NCI-H187 treated with DMSO at 0.1 percent for 48 hours (cell line): Measurements from ENCODE around the gene CD101.

Experiments
- DNase-seq: peaks from one replicate; lab custom pipeline; 2025; lab: John Stamatoyannopoulos, UW

Gene CD101

GRCh38 chr1:116986421-116987255, 14.9 kb upstream of the CD101 start:
- no peak for DNase-seq

GRCh38 chr1:116987256-116987555, 14.4 kb upstream of the CD101 start:
- DNase-seq, result no peak

- DNase-seq, result no peak
These were observed 13.3 kb upstream of the CD101 start for GRCh38 chr1:116988248-116988647.

GRCh38 chr1:116988908-116989307, 12.7 kb upstream of the CD101 start:
- no peak for DNase-seq

- no peak for DNase-seq
These were observed 11.7 kb upstream of the CD101 start for GRCh38 chr1:116989835-116990234.

GRCh38 chr1:116990612-116991151, 10.9 kb upstream of the CD101 start:
- no peak for DNase-seq

GRCh38 chr1:116991171-116991845, 10.3 kb upstream of the CD101 start:
- DNase-seq, result no peak

GRCh38 chr1:116991918-116992317, 9.6 kb upstream of the CD101 start:
- no peak for DNase-seq

GRCh38 chr1:116993286-116993685, 8.3 kb upstream of the CD101 start:
- no peak for DNase-seq

GRCh38 chr1:116994411-116994810, 7.1 kb upstream of the CD101 start:
- no peak for DNase-seq

- DNase-seq, result no peak
These were observed 4.5 kb upstream of the CD101 start for GRCh38 chr1:116997066-116997465.

- no peak for DNase-seq
These were observed 3.9 kb upstream of the CD101 start for GRCh38 chr1:116997636-116998035.

- no peak for DNase-seq
These were observed 2.0 kb upstream of the CD101 start for GRCh38 chr1:116999596-116999995.

GRCh38 chr1:117000142-117000541, 1.4 kb upstream of the CD101 start:
- no peak for DNase-seq

GRCh38 chr1:117003223-117003875, 1.8 kb downstream of the CD101 start:
- no peak for DNase-seq

- DNase-seq, result no peak
These were observed 6.1 kb downstream of the CD101 start for GRCh38 chr1:117007719-117008013.

- DNase-seq, result no peak
These were observed 7.1 kb downstream of the CD101 start for GRCh38 chr1:117008656-117009055.

- DNase-seq, result no peak
These were observed 7.6 kb downstream of the CD101 start for GRCh38 chr1:117009132-117009531.

- no peak for DNase-seq
These were observed 8.9 kb downstream of the CD101 start for GRCh38 chr1:117010310-117010969.

GRCh38 chr1:117011334-117011733, 9.8 kb downstream of the CD101 start:
- DNase-seq, result no peak

GRCh38 chr1:117013309-117013858, 11.8 kb downstream of the CD101 start:
- DNase-seq, result no peak

- no peak for DNase-seq
These were observed 12.6 kb downstream of the CD101 start for GRCh38 chr1:117014209-117014608.
